GM18951 (cell line): ENCODE results near the gene DDIT3.
"Not testable (repeated sequence)": the region's sequence is repeated elsewhere in the genome, so short reads cannot be mapped to it uniquely, and the experiment has no call there.

ENCODE experiments used
- POLR2A ChIP-seq: IDR thresholded peaks from 4 replicates; pipeline ENCODE4 v1.6.1; 2011; ENCODE audit warnings: mild to moderate bottlenecking; ENCODE audit not compliant: insufficient read length, insufficient read depth; ENCODE audit errors: extremely low read depth
- in situ Hi-C: fragments of 300-500 bp; cut with MboI; formaldehyde crosslinking; loops from one replicate; pipeline ENCODE4 v1.12.0; 2022; ENCODE audit warnings: low sequenced_read_pairs, mixed read lengths, inconsistent platforms; ENCODE audit not compliant: unreplicated experiment

The DDIT3 gene

DNA sequence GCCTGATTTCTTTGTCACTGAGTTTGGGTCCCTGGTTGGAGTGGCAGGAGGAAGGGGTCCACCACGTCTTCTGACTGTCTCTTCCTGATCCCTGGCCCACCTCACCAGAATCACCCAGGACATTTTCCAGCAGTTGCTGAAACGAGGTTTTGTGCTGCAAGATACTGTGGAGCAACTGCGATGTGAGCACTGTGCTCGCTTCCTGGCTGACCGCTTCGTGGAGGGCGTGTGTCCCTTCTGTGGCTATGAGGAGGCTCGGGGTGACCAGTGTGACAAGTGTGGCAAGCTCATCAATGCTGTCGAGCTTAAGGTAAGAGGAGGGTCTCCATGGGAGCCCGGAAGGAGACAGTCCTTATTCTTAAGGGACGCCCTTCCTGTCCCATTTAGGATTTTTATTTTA is 20.1 kb downstream of the DDIT3 start:
- TF ChIP-seq POLR2A, result no peak
- in situ Hi-C loops, result no loop called here

DNA sequence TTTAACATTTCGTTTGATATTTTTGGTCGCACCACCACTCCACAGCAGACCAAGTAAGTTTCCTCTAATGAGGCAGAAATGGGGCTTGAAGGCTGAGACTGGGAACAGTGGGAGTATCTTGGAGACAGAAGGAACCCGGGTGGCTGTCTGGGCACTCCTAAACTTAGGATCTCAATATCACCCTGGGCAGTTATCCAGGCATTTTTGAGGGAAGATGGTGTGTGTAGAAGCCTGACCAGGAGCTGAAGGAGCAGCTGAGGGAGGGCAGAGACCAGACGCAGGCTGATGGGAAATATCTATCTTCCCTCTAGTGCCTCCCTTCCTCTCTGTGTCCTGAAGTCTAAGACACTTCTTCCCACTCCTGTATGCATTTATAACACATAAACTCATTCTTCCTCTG is 21.7 kb downstream of the DDIT3 start:
- in situ Hi-C loops, result no loop called here
- TF ChIP-seq POLR2A, result no peak

DNA sequence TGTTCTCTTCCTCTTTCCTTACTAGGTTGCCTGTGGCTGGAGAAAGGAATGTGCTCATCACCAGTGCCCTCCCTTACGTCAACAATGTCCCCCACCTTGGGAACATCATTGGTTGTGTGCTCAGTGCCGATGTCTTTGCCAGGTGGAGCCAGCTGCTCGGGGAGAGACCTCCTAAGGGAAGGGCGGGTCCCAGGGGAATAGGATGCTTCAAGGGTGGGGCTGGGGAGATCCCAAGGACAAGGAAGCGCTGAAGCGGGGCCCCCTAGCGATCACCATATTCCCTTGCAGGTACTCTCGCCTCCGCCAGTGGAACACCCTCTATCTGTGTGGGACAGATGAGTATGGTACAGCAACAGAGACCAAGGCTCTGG is 22.2 kb downstream of the DDIT3 start:
- in situ Hi-C loops, result no loop called here

DNA sequence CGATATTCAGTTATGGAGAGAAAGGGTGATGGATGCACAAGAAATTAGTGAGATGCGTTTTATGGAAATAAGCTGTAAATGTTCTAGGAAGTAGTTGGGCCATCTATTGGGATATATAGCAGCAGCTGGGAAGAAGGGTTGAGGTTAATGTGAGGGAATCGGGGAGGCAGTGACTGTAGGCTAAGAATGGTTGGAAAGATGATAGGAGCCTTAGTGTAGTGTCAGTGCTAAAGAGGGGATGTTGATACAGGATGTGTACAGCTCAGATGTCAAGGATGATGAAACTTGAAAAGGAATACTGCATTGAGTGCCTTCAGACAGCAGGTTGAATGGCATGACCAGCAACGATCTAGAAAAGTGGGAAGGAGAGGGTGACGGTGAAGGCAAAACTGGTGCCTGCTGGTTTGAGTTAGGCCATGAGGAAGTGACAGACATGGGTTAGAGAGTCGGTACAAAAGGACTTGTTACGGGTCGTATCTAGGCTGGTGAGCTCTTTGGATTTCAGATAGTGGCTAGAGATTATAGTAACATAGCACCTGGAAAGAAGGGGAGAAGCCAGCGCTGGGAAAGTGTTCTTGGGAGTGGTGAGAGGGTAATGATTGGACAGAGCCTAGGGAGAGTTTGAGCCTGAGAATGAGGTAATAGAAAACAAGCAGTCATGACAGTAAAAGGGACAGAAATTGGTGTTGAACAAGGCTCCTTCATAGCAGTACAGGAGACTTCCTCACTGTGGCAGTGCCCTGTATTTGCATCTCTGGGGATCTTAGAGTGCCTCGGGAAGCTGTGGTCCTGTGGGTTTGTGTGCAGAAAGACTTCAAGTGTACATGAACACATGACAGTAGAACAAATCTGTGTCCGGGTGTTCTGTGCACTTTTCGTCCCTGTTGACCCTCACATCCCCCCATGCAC is 22.8 kb downstream of the DDIT3 start:
- TF ChIP-seq POLR2A, result no peak
- in situ Hi-C loops, result no loop called here

More for the DNA sequence above, 22.2 kb downstream of the DDIT3 start:
- TF ChIP-seq POLR2A, result no peak

DNA sequence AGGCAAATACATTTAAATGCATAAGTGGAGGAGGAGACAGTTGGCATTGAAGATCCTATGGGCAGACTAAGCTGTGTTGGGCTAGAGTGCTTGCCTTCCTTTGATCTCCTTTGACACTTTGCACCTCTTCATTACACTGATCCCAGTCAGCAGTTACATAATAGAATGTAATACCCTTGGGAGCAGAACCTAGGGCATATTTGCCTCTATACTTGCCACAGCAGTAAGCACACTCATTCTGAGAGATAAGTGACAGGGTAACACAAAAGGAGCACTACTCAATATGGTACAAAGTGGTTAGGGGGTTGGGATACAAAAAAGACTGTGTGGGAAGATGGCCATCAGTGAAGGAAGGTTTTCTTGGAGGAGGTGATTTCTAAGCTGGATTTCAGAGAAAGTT is 23.5 kb downstream of the DDIT3 start:
- no peak for TF ChIP-seq POLR2A

DNA sequence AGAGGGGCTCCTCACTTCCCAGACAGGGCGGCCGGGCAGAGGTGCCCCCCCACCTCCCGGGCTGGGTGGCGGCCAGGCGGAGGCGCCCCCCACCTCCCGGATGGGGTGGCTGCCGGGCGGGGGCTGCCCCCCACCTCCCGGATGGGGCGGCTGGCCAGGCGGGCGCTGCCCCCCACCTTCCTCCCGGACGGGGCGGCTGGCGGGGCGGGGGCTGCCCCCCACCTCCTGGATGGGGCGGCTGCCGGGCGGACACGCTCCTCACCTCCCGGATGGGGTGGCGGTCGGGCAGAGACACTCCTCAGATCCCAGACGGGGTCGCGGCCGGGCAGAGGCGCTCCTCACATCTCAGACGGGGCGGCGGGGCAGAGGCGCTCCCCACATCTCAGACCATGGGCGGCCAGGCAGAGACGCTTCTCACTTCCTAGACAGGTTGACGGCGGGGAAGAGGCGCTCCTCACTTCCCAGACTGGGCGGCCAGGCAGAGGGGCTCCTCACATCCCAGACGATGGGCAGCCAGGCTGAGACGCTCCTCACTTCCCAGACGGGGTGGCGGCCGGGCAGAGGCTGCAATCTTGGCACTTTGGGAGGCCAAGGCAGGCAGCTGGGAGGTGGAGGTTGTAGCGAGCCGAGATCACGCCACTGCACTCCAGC is 25.1 kb downstream of the DDIT3 start:
- in situ Hi-C loops, result not testable (repeated sequence)

More for the DNA sequence above, 23.5 kb downstream of the DDIT3 start:
- in situ Hi-C loops, result no loop called here

DNA sequence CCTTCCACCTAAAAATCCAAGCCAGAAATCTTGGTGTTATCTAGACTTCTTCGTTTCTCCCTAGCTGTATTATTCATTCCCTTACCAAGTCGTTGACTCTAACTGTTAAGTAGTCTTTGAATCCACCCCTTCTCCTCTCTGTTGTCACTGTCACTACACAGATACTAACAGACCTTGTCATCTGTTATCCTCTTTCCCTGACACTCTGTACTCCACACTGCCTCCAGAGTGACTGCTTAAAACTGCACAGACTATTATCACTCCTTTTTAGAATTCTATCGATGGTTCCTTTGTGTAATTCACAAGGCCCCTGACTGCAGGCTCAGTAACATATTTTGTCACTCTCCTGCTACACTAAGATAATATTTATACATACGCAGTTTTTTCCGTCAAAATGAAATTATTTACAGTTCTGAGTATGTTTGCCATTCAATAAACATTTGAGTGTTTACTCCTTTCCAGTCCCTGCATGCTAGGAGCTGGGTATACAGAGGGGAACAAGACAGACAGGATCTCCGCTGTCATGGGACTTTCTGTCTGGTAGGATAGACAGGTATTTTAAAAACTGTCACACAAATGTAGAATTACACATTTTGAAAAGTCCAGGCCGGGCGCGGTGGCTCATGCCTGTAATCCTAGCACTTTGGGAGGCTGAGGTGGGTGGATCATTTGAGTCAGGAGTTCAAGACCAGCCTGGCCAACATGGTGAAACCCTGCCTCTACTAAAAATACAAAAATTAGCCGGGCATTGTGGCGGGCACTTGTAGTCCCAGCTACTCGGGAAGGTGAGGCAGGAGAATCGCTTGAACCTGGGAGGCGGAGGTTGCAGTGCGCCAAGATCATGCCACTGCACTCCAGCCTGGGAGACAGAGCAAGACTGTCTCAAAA is 28.7 kb downstream of the DDIT3 start:
- in situ Hi-C loops, result no loop called here
- TF ChIP-seq POLR2A, result no peak

DNA sequence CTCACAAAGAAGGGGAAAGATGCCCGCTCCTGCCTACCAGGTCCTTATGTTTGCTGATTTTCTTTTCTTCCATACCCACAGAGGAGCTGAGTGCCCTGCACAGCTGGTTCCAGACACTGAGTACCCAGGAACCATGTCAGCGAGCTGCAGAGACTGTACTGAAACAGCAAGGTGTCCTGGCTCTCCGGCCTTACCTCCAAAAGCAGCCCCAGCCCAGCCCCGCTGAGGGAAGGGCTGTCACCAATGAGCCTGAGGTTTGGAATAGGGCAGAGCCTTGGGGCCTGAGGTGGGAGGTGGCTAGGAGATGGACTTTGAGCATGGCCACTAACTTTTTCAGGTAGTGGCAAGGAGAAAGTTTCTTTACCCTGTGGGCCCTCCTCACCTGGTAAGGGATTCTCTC is 30.2 kb downstream of the DDIT3 start:
- TF ChIP-seq POLR2A, result no peak
- in situ Hi-C loops, result no loop called here

DNA sequence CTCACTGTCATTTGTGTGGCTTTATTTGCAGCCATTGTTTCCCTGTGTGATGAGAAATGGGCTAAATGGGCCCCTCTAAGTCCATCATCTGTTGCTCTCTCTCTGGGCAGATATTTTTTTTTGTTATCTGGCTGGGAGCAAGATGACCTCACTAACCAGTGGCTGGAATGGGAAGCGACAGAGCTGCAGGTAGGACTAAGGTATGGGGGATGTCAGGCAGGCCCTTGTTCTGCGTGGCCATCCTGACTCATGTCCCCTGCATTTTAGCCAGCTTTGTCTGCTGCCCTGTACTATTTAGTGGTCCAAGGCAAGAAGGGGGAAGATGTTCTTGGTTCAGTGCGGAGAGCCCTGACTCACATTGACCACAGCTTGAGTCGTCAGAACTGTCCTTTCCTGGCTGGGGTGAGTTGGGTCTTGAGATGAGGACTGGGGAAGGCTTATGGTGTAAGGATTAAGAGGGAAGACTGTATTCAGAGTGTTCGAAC is 31.1 kb downstream of the DDIT3 start:
- in situ Hi-C loops, result no loop called here
- no peak for TF ChIP-seq POLR2A

DNA sequence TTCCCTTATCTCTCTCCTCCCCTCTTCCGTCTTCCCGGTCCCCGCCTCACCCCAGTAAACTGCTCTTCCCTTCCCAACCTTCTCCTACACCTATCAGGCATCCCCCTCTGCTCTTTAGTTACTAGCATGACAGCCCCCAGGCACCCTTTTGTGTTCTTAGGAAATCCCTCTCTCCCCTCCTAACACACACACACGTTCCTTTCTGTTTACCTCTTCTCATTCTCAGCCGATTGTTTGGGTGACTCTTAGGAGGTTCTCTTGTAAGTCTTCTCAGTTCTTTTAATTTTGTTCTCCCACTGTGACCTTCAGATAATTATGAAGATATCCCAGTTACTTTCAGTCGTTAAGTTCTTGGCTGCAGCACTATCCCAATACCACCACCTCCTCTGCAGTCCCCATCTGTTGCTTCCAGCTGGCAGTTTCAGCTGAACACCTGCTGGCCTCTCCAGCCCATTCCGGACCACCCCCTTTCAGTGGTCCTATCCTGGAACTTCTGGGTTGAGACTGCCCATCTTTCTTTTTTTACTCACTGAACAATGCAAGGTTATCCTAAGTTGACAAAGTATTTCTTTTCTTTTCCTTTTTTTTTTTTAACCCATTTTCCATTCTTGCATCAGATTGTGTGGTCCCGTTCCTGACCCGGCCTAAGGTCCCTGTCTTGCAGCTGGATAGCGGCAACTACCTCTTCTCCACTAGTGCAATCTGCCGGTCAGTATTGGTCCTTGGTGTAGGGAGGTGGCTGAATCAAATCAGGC is 31.7 kb downstream of the DDIT3 start:
- TF ChIP-seq POLR2A, result no peak
- in situ Hi-C loops, result no loop called here

DNA sequence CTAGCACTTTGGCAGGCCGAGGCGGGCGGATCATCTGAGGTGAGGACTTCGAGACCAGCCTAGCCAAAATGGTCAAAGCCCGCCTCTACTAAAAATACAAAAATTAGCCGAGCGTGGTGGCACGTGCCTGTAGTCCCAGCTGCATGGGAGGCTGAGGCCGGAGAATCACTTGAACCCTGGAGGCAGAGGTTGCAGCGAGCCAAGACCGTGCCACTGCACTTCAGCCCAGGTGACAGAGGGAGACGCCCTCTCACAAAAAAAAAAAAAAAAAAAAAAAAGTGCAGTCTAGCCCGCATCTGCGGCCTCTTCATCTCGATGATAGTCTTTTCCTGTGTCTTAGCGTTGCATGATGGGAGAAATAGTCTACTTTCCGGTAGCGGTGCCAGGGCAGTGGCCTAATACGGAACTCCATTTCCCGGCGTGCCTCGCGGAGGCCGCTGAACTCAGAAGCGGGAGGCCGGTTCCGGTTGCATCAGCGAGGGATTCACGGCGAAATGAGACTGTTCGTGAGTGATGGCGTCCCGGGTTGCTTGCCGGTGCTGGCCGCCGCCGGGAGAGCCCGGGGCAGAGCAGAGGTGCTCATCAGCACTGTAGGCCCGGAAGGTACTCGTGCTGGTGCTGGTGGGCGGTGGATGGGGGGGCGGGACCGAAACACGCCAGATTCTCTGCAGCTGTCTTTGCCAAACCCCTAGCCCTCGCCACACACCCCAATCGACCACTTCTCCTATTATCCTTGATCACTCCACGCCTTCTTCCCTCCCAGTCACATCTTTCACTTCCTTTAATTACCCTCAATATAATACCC is 32.5 kb downstream of the DDIT3 start, which contains the start of gene MARS1:
TSS of gene MARS1 (plus strand) at position 472 of the 805 bp plus-strand sequence. CDS start at position 495, 23 bp downstream.
- in situ Hi-C loops, result no loop called here
- TF ChIP-seq POLR2A, result peak; percentile 86
